GM13977 (cell line): ENCODE data around the gene WFDC1.

ENCODE experiments used
- DNase-seq: peaks from one replicate; pipeline ENCODE4 v3.0.0; 2012; ENCODE audit warnings: low spot score
- in situ Hi-C: fragments of 300-500 bp; cut with MboI; formaldehyde crosslinking; loops from one replicate; pipeline ENCODE4 v1.12.0; 2022; ENCODE audit warnings: low sequenced_read_pairs, low pct_unique_long_range_greater_than_20kb, mixed read lengths, inconsistent platforms; ENCODE audit not compliant: unreplicated experiment
- TF ChIP-seq, protein P1 (sequence below): IDR thresholded peaks from 2 replicates; pipeline ENCODE4 v1.5.1; 2012; ENCODE audit warnings: mild to moderate bottlenecking, control low read depth; ENCODE audit not compliant: insufficient read depth; ENCODE audit errors: extremely low read depth, missing control alignments

Gene WFDC1

DNA sequence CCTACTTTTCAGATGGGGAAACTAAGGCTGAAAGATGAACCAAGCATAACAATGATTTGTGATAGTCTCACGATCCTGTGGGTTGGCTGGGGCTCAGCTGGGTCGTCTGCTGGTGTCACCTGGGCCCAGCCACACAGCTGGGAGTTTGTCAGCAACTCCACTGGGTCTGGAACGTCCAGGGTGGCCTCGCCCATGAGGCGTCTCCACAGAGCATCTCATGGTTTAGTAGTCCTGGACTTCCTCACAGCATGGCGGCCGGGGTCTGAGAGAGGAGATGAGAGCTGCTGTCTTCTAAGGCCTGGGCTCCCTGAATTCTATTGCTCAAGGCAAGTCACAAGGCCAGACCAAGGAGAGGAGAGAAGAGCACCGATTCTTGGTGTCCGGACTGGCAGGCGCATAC is 24.1 kb upstream of the WFDC1 start:
- in situ Hi-C loops: no loop called here
- TF ChIP-seq, protein P1, sequence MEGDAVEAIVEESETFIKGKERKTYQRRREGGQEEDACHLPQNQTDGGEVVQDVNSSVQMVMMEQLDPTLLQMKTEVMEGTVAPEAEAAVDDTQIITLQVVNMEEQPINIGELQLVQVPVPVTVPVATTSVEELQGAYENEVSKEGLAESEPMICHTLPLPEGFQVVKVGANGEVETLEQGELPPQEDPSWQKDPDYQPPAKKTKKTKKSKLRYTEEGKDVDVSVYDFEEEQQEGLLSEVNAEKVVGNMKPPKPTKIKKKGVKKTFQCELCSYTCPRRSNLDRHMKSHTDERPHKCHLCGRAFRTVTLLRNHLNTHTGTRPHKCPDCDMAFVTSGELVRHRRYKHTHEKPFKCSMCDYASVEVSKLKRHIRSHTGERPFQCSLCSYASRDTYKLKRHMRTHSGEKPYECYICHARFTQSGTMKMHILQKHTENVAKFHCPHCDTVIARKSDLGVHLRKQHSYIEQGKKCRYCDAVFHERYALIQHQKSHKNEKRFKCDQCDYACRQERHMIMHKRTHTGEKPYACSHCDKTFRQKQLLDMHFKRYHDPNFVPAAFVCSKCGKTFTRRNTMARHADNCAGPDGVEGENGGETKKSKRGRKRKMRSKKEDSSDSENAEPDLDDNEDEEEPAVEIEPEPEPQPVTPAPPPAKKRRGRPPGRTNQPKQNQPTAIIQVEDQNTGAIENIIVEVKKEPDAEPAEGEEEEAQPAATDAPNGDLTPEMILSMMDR: no peak
- no peak for DNase-seq

DNA sequence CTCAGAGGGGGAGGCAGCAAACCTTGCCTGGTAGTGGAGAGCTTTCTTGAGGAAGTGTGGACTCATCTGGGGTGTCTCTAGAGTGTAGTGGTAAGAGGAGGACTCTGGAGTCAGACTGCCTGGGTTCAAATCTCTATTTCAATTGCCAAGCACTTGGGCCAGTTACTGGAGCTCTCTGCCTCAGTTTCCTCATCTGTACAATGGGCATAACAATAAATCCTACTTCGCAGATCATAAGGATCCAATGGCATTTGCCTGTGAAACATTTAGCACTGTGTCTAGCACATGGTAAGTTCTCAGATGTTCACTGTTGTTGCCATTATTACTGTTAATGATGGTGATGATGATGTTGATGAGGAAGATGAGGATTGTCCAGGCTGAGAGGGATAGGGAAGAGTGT is 23.6 kb upstream of the WFDC1 start:
- in situ Hi-C loops: no loop called here
- DNase-seq: no peak
- TF ChIP-seq, protein P1: no peak

DNA sequence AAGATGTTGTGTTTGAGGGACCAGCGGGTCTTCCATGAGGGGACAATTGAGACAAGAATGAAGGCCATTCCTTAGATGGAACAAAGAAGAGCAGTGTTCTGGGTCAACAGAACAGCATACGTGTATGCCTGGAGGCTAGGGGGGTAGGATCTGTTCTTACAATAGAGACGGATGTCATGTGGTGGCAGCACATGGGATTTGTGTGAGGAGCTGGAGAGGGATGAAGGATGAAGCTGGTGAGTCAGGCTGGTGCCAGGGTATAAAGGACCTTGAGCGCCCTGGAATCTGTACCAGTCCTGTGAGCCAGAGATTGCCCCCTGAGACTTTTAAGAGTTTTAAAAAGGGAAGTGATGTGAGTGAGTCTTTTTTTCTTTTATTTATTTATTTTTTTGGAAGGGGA is 22.8 kb upstream of the WFDC1 start:
- TF ChIP-seq, protein P1: no peak
- DNase-seq: no peak
- in situ Hi-C loops: no loop called here

DNA sequence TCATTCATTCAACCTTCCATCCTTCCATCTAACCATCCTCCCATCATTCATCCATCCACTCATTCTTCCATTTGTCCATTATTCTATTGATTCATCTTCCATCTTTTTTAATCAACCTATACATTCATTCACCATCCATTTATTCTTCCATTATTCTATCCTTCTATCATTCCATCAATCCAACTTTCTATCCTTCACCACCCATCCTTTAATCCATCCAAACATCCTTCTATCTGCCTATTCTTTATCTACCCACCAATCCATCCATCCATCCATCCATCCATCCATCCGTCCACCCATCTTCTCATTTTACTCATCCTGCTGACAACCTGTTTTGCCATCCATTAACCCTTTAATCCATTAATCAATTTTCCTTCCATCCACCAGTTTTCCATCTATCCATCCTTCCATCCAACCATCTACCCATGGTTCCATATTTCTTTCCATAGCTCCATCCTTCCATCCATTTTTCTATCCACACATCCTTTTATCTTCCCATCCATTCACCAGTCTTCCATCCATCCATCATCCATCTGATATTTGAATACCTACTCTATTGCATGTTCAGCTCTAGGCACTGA is 21.8 kb upstream of the WFDC1 start:
- TF ChIP-seq, protein P1: no peak
- in situ Hi-C loops: no loop called here
- no peak for DNase-seq

DNA sequence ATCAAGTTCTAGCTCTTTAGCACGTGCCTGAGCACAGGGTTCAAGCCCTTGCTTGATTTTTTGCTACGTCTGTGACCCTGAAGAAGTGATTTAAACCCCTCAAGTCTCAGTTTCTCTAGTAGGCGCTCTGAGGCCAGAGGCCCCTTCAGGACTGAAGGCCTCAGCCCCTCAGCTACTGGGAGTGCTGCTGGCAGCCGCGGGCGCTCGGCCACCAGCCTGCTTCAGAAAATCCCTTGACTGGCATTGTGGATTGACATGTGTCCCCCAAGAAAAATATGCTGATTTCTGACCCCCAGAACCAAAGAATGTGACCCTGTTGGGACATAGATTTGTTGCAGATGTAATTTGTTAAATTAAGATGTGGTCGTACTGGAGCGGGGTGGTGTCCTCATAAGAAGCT is 20.2 kb upstream of the WFDC1 start:
- in situ Hi-C loops: no loop called here
- no peak for DNase-seq
- TF ChIP-seq, protein P1: no peak

DNA sequence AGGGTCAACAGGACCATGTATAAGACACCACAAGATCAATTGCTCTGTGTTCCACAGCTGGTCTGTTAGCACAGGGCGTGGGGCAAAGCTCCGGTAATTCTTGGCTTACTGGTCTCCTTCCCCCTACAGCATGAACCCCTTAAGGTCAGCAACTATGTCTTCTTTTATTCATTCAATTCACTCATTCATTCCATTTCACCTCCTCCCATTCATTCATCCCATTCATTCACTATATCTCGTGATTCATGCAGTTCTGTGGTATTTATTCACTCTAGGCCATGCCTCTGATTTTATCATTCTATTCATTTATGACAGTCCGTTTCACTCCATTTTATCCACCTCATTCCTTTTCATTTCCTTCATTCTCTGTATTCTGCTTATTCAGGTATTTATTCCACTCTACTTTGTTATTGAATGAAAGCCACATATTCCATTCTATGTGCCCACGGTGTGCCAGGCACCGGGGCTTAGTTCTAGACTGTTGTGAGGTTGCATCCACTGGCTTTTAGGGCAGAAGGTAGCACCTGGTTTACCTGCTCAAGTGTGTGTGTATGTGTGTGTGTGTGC is 19.0 kb upstream of the WFDC1 start:
- TF ChIP-seq, protein P1: no peak
- DNase-seq: no peak
- in situ Hi-C loops: loop anchor here (25.0 kb wide), 1 partner anchor 212 kb away; no protein-coding TSS in a partner anchor
